ENCODE data around the gene MYL7.

The MYL7 gene

DNA sequence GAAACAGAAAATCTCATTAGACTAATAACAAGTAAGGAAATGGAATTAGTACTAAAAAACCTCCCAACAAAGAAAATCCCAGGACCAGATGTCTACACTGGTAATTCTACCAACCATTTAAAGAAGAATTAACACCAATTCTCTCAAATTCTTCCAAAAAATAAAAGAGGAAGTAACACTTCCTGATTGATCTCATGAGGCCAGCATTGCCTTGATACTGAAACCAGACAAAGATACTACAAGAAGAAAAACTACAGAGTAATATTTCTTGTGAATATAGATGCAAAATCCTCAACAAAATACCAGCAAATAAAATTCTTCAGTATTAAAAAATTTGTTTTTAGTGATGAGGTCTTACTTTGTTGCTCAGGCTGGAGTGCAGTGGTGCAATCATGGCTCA, 26.8 kb upstream of the MYL7 start:
- no peaks in the 10 kb centered on the region for H3K9me3 ChIP-seq (ENCODE audit: control insufficient read depth, low read length)
- H3K4me1 ChIP-seq (ENCODE audit: control insufficient read depth, insufficient read depth, low read length, poor library complexity, severe bottlenecking), result peaks cover 6% of the 10 kb centered on the region
- H3K27ac ChIP-seq (ENCODE audit: low read depth, low read length, severe bottlenecking), result no peak overlapping the region
- H3K36me3 ChIP-seq (ENCODE audit: control insufficient read depth, insufficient read depth, low read length), result no peaks in the 10 kb centered on the region
- H3K4me3 ChIP-seq (ENCODE audit: extremely low read depth, insufficient read depth, low read length, poor library complexity, severe bottlenecking), result no peak overlapping the region

DNA sequence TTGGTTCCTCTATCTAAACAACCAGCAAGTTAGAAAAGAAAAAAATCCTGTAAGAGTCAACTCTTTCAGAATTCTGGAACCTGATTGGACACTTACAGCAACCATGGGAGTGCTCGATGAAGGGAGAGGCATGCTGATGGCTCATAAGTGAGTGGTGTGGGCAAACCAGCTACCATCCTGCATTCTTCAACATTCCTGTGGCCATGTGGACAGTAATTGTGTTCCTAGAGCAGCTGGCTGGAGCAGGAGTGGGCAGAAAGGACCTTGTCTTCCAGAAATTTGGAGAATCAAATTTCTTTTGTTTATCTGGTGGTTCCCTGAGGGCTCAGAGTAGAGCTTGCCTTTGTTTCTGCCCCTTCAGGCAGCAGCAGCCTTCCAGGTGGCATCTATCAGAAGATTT, 22.5 kb upstream of the MYL7 start:
- no peak overlapping the region for H3K4me3 ChIP-seq (ENCODE audit: extremely low read depth, insufficient read depth, low read length, poor library complexity, severe bottlenecking)
- H3K36me3 ChIP-seq (ENCODE audit: control insufficient read depth, insufficient read depth, low read length), result no peaks in the 10 kb centered on the region
- WGBS, 2 experiments (ENCODE audit: insufficient coverage in 2 of 2), result 67% methylated on average over 1 of the region's 1 CpG; no CpG with 5 or more reads in 1 of the 2 experiments
- peaks cover 8% of the 10 kb centered on the region for H3K4me1 ChIP-seq (ENCODE audit: control insufficient read depth, insufficient read depth, low read length, poor library complexity, severe bottlenecking)
- H3K9me3 ChIP-seq (ENCODE audit: control insufficient read depth, low read length), result no peaks in the 10 kb centered on the region
- H3K27ac ChIP-seq (ENCODE audit: low read depth, low read length, severe bottlenecking), result no peak overlapping the region

DNA sequence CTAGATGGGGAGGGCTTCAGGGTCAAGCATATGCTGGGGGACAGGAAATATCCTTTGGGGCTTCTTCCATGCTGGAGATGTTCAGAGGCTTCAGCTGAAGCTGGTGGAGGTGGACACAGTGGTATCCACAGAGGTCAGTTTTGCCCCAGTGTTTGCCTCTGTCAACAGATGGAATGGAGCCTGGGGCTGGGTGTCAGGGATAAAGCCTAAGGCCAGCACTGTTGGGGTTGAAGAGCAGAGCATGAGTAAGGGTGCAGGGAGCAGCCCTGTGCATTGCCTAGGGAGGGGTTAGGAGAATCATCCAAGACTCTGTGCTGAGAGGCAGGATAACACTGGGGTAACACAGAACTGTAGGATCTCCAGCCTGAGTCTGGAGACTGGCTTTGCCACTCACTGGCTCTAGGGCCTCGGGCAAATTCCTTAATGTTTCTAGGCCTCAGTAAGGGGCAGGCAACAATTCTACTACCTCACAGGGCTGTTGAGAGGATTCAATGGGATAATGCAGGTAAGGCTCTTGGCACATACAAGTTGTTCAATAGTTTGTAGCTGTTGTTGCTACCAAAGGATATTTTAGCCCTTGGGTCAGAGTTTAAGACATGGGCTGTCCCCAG, 21.8 kb upstream of the MYL7 start:
- H3K9me3 ChIP-seq (ENCODE audit: control insufficient read depth, low read length), result no peaks in the 10 kb centered on the region
- H3K27ac ChIP-seq (ENCODE audit: low read depth, low read length, severe bottlenecking), result no peak overlapping the region
- H3K36me3 ChIP-seq (ENCODE audit: control insufficient read depth, insufficient read depth, low read length), result no peaks in the 10 kb centered on the region
- H3K4me3 ChIP-seq (ENCODE audit: extremely low read depth, insufficient read depth, low read length, poor library complexity, severe bottlenecking), result no peak overlapping the region
- H3K4me1 ChIP-seq (ENCODE audit: control insufficient read depth, insufficient read depth, low read length, poor library complexity, severe bottlenecking), result peaks cover 8% of the 10 kb centered on the region
- no CpG with 5 or more reads among the region's 1 CpG for WGBS, 2 experiments (ENCODE audit: insufficient coverage in 2 of 2)

DNA sequence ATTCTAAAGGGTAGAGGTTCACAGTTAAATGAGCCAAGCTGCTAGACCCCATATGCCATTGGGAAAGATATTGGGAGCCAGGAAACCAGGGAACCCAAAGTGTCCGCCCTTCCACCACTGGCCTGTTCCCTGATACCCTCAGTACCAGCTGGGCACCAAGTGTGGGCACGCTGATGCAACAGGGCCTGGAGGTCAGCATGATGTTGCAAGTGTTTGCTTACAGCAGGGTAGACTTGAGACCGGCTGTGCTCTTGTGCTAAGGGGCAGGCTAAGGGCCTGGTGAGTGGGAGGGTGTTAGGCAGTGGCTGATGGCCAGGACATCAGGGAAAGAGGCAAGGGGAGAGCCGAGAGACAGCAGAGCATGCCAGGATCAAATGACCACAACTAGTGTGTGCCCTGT, 21.0 kb upstream of the MYL7 start:
- Histone ChIP-seq H3K9me3 (ENCODE audit: control insufficient read depth, low read length) (no peaks in the 10 kb centered on the region), H3K4me1 (ENCODE audit: control insufficient read depth, insufficient read depth, low read length, poor library complexity, severe bottlenecking) (peaks cover 8% of the 10 kb centered on the region), H3K36me3 (ENCODE audit: control insufficient read depth, insufficient read depth, low read length) (no peaks in the 10 kb centered on the region), H3K27ac (ENCODE audit: low read depth, low read length, severe bottlenecking) (no peak overlapping the region), H3K4me3 (ENCODE audit: extremely low read depth, insufficient read depth, low read length, poor library complexity, severe bottlenecking) (no peak overlapping the region)
- WGBS, 2 experiments (ENCODE audit: insufficient coverage in 2 of 2), result 86 to 97% methylated on average over 4 of the region's 4 CpGs

DNA sequence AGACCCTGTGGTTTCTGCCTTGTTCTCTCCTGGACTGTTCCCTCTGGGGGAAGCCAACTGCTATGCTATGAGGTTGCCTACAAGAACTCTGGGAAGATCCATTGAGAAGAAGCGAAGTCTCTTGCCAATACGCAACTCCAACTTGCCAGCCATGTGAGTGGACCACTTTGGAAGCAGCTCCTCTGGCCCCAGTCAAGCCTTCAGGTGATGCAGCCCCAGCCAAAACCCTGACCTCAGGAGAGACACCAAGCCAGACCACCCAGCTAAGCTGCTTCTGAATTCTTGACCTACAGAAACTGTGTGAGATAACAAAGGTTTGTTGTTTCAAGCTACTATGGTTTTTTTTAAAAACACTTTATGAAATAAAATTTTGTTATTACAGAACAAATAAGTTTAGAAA, 20.2 kb upstream of the MYL7 start:
- H3K9me3 ChIP-seq (ENCODE audit: control insufficient read depth, low read length), result no peaks in the 10 kb centered on the region
- H3K27ac ChIP-seq (ENCODE audit: low read depth, low read length, severe bottlenecking), result no peak overlapping the region
- H3K4me1 ChIP-seq (ENCODE audit: control insufficient read depth, insufficient read depth, low read length, poor library complexity, severe bottlenecking), result peaks cover 8% of the 10 kb centered on the region
- H3K4me3 ChIP-seq (ENCODE audit: extremely low read depth, insufficient read depth, low read length, poor library complexity, severe bottlenecking), result no peak overlapping the region
- 92 to 94% methylated on average over 2 of the region's 2 CpGs for WGBS, 2 experiments (ENCODE audit: insufficient coverage in 2 of 2)
- H3K36me3 ChIP-seq (ENCODE audit: control insufficient read depth, insufficient read depth, low read length), result no peaks in the 10 kb centered on the region

DNA sequence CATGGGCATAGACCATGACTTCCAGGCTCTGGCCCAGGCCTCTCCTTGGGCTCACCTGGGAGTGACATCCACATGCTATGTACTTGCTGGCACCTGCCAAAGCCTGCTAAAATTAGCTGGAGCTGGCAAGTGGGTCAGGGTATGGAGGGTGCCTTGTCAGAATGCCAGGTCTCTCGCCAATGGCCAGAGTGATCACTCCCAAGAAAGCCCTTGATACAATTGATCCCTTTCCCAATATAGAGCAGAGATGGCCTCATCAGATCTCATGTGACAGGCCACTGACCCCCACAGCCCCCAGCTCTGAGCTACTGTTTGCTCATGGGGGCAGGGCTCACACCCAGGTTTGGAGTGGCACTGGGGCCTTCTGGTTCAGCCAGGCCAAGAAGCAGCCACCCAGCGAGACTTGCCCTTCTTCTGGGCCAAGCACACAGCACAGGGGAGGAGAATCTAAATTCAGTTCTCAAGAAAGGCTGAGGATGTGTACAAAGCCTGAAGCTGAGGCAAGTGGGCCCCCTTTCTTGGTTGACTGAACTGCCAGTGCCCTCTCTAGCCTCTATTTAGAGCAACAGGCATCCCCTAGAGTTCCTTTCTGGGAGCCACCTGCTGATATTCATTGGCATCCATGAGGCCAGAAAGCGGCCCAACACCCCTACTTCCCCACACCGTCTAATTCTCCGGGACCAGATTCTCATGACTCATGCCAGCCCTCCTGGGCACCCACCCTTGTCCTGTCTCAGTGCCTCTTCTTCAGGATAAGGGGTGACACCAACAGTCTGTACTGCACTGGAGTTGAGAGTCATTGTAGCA, 18.9 kb upstream of the MYL7 start:
- H3K36me3 ChIP-seq (ENCODE audit: control insufficient read depth, insufficient read depth, low read length), result no peaks in the 10 kb centered on the region
- no peak overlapping the region for H3K4me3 ChIP-seq (ENCODE audit: extremely low read depth, insufficient read depth, low read length, poor library complexity, severe bottlenecking)
- 83 to 89% methylated on average over 2 to 5 of the region's 5 CpGs for WGBS, 2 experiments (ENCODE audit: insufficient coverage in 2 of 2)
- peaks cover 8% of the 10 kb centered on the region for H3K4me1 ChIP-seq (ENCODE audit: control insufficient read depth, insufficient read depth, low read length, poor library complexity, severe bottlenecking)
- no peaks in the 10 kb centered on the region for H3K9me3 ChIP-seq (ENCODE audit: control insufficient read depth, low read length)
- H3K27ac ChIP-seq (ENCODE audit: low read depth, low read length, severe bottlenecking), result no peak overlapping the region

DNA sequence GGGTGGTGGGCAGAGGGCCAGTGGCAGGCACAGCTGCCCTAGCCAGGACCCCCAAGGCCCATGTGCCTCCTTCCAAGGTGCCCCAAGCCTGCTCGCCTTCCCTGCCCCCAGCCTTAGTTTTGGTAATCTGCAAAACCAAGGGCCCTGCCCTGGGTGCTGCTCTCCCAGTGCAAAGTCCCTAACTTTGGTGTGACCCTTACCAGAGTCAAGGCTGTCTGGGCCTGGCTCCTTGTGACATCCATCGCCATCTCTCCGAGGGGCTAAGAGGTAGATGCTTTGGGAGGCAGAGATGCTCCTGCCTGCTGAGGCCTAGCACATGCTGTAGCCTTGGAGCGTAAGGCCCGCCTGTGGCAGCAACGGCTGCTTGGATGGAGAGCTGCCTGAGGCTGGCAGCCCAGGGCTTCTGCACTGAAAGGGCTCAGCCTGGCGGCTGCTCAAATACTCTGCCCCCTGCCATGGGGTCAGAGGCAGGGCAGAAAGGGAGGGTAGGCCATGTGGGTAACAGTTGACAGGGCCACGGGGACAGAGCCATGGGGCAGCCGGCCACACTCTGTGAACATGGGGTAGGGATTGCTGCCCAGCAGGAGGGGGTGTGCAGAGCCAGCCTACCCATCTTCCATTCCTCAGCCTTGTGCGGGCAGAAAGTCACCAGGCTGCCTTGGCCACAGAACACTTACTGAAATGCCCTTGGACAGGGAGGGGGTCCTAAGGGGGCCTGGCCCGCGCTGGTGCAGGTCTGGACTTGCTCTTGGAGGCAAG, 17.9 kb upstream of the MYL7 start:
- WGBS, 2 experiments (ENCODE audit: insufficient coverage in 2 of 2), result 91 to 93% methylated on average over 7 to 10 of the region's 12 CpGs
- Histone ChIP-seq H3K27ac (ENCODE audit: low read depth, low read length, severe bottlenecking) (no peak overlapping the region), H3K9me3 (ENCODE audit: control insufficient read depth, low read length) (no peaks in the 10 kb centered on the region), H3K4me3 (ENCODE audit: extremely low read depth, insufficient read depth, low read length, poor library complexity, severe bottlenecking) (no peak overlapping the region), H3K36me3 (ENCODE audit: control insufficient read depth, insufficient read depth, low read length) (no peaks in the 10 kb centered on the region), H3K4me1 (ENCODE audit: control insufficient read depth, insufficient read depth, low read length, poor library complexity, severe bottlenecking) (peaks cover 8% of the 10 kb centered on the region)

DNA sequence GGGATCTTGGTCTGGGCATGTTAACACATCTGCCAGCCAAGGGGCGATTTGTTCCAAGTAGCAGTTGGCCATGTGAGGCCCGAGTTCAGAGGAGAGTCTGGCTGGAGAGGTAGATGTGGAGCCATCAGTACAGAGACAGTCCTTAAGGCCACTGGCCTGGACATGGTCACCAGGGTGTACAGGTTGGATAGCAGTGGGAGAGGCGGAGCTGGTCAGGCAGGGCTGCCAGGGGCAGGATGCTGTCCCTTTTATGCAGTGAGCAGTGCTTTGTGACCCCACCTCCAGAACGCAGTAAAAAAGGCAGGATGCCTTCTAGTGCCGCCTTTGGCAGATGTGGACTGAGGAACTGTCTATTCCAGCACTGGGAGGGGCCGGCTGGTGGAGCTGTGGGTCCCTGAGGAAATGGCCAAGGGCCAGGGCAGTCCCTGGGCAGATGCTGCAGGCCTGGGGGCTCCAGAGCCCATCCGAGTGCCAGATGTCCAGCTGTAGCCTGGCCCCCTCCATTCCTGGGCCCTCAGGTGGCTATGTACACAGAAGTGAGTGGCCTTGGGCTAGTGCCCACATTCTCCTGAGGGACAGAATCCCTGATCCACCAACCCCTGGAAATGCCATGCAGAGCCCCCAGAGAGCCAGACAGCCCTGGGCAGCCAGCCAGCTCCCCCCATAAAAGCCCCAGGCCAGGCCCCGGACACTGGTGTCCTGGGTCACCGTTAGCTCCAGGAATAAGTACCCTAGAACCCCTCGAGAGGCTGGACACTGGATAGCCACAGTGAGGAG, 17.2 kb upstream of the MYL7 start:
- H3K9me3 ChIP-seq (ENCODE audit: control insufficient read depth, low read length), result no peaks in the 10 kb centered on the region
- H3K4me1 ChIP-seq (ENCODE audit: control insufficient read depth, insufficient read depth, low read length, poor library complexity, severe bottlenecking), result peaks cover 5% of the 10 kb centered on the region
- WGBS, 2 experiments (ENCODE audit: insufficient coverage in 2 of 2), result 91 to 94% methylated on average over 10 of the region's 10 CpGs
- no peak overlapping the region for H3K4me3 ChIP-seq (ENCODE audit: extremely low read depth, insufficient read depth, low read length, poor library complexity, severe bottlenecking)
- no peaks in the 10 kb centered on the region for H3K36me3 ChIP-seq (ENCODE audit: control insufficient read depth, insufficient read depth, low read length)
- no peak overlapping the region for H3K27ac ChIP-seq (ENCODE audit: low read depth, low read length, severe bottlenecking)

DNA sequence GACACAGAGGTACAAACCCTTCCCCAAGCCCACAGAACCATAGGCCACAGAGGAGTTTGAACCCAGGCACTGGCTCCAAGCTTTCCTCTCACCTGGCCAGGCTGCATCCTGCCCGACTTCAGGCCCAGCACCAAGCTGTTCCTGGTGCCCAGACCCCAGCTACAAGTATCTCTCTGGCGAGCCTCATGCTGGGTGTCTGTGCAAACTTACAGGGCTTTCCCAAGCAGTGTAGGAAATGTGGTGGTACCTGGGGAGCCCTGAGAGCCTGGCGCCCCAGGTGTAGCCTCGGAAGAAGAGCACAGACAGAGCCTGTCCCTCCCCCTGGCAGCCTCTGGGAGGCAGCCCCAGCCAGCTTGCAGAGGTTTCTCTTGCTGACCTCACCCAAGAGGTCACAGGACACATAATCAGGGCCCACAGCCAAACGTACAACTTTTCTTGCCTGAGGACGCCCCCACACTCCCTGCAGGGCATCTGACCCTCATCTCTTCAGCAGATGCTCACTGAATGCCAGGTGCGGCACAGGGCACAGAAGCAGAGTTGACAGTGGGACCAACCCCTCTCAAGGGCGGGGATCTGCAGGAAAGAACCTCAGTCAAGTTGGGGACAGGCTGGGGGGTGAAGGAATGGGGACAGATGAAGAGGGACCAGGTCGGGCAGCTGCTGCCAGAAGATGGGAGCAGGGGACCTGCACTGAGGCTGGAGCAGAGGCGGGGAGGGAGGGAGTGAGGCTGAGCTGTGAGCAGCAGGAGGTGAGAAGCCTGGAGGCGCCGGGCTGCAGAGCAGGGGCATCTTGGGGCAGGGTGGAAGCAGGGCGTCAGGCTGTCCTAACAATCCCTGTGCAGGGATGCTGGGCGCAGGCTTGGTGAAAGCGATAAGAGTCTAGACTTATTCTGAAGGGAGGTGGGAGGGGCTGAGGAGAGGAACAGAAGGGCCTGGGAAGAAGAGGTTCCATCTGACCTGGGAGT, 16.3 kb upstream of the MYL7 start:
- Histone ChIP-seq H3K4me1 (ENCODE audit: control insufficient read depth, insufficient read depth, low read length, poor library complexity, severe bottlenecking) (no peaks in the 10 kb centered on the region), H3K36me3 (ENCODE audit: control insufficient read depth, insufficient read depth, low read length) (no peaks in the 10 kb centered on the region), H3K4me3 (ENCODE audit: extremely low read depth, insufficient read depth, low read length, poor library complexity, severe bottlenecking) (no peak overlapping the region), H3K9me3 (ENCODE audit: control insufficient read depth, low read length) (no peaks in the 10 kb centered on the region), H3K27ac (ENCODE audit: low read depth, low read length, severe bottlenecking) (no peak overlapping the region)
- 73 to 85% methylated on average over 13 to 15 of the region's 15 CpGs for WGBS, 2 experiments (ENCODE audit: insufficient coverage in 2 of 2)

Data from mesodermal cell (in vitro differentiated cells).